ENCODE measurements around the gene ATG101. TPM values are rescaled to one million over a fixed set of nuclear protein-coding genes. Genes with fewer than 3 reads are reported as not detected.
A peak's percentile ranks its signal among the peaks of the same experiment; 100 is the strongest.

The ATG101 gene
- total RNA-seq, 1 donor from 2014 or later: 26.5 TPM

DNA sequence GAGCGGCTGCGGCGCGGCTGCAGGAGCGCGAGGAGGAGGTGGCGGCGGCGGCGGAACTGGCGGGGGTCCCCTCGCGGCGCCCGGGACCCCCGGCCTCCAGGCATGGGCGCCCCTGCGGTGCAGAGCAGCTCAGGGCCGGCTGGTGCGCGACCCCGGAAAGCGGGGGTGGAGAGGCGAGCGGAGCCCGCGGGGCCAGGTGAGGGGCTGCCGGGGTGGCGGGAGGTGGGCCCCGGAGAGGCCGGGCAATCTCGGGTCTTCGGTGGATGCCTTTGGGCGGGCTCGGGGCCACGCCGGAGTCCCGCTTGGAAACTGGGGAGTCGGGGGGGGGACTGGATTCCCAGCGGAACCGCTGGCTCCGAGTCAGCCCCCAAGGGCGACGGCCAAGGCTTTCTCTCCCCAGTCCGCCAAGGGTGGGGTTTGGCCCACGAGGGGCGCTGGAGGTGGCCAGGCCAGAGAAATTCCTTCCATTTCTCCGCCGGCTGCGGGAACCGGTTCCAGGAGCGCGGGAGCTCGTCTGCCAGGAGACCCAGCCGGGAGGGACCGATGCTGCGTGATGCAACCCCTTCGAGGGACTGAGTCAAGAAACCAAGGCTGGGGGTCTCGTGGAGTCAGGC is 32.4 kb upstream of the ATG101 start:
- intact Hi-C loops (cut with micrococcal nuclease): no loop called here
- DNase-seq (peak; percentile 77), ATAC-seq (no peak)

DNA sequence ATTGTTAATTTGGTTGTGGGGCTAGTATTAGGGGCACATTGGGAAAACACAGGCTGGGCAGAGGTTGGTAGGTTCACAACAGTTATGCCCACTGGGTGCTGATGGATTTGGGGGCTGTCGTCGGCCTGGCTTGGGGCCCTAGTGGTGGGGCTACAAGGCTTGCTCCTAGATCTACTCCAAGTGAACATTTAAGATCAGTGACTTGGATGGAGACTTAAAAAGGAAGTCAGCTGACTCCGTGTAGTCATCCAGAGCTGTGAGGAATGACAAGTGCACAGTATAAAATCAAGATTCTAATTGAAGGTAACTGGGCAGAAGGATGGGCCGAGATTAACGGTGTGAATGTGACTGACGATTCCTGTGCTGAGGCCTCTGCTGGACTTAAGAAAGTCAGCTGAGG is 31.3 kb upstream of the ATG101 start:
- no peak for ATAC-seq
- intact Hi-C loops (cut with micrococcal nuclease): no loop called here
- DNase-seq: no peak

DNA sequence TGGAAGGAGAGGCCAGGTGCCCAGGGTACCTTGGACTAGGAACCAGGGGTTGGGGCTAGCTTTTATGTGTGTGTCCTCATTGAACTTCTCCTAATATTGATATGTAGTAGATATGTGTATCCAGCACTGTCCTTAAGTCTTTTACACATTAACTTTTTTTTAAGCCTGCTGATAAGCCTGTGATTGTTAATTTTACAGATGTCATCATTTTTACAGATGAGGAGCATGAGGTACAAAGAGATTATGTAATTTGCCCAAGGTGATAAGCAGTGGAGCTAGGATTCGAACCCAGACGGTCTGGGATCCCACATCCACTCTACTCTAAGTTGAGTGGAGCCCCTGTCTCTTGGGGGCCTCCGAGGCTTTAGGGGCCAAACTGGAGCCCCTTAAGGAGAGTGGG is 28.7 kb upstream of the ATG101 start:
- DNase-seq: no peak
- no peak for ATAC-seq
- intact Hi-C loops (cut with micrococcal nuclease): no loop called here

DNA sequence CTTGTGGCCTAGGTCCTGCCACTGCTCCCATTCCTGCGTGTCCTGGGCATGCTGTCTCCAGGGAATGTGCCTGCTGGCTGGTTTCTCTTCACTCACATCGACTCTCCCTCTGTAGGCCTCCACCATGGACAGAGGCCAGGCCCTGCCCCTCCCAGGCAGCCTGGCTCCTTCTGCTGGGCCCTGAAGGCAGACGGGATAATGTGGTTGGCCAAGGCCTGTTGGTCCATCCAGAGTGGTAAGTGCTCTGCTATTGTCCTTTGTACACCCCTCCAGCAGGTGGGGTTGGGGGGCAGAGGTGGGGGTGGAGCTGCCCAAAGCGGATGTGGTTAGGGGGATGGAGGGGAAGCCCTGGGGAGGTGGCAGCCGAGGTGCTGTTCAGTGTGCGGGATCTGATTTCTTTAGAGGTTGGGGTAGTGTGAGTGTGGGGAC is 28.1 kb upstream of the ATG101 start:
- intact Hi-C loops (cut with micrococcal nuclease): no loop called here
- ATAC-seq: peak; percentile 30
- DNase-seq: peak; percentile 83

DNA sequence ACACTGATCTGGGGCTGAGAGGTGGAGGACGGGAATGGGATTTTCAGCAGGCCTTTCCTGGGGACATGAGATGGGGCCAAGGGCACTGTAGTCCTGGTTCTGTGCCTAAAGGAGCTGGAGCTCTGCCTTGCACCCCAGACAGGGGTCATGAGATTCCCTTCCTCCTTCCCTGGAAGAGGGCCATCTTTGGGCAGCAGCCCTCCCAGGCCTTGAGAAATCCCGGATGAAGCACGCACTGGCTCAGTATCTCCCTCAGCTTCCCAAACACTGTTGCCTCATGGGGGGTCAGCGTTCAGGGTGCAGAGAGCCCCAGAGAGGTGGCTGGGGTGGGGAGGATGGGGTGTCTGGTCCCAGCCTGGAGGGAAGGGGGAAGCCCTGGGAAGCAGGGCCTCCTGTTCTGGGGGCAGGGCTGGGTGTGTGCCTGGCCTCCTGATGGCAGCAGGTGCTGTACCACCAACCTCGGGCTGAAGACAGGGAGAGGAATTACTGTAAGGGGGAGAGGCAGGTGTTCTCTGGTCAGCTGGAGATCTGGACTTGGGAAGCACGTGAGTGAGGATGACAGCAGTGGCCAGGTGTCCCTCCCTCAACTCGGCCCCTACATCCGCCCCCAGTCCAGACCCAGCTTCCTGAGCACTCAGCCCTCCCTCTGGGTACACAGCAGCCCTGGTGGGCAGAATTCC is 26.9 kb upstream of the ATG101 start:
- intact Hi-C loops (cut with micrococcal nuclease): no loop called here
- ATAC-seq: no peak
- no peak for DNase-seq

DNA sequence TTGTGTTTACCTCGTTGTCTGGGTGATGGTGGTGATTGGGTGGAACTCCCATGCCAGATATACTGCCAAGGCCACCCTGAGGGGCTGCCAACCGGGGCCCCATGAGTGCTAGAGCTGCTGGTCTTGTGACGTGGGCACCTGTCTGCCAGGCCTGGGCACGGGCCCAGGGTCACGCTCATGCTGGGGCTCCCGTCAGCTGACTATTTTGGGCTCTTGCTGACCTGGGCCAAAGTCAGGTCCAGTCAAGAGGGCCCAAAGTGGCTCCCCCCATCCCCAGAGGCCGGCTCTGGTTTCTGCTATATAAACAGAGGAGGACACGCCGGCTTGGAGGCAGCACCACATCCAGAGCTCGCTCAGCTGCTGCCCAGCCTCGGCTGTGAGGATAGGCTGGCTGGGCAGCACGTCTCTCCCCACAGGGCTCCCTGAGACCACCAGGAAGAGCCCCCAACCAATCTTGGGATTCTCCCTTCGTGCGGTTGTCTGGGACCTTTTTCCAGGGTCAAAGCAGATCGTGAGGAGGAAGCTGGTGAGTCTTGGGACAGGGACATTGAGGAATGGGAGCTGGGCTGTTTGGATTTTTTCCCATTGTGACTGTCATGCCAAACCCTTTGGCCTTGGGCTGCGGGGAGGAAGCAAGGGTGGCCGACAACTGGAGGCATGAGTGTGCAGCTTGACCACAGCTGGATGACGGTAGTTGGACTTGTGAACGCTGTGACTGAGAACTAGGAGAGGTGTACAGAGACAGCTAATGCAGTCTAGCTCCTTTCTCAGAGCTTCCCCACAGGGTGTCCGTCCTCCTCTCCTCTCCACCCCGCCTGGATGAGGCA is 26.2 kb upstream of the ATG101 start:
- ATAC-seq: peak; percentile 77
- intact Hi-C loops (cut with micrococcal nuclease): no loop called here
- peak; percentile 92 for DNase-seq

DNA sequence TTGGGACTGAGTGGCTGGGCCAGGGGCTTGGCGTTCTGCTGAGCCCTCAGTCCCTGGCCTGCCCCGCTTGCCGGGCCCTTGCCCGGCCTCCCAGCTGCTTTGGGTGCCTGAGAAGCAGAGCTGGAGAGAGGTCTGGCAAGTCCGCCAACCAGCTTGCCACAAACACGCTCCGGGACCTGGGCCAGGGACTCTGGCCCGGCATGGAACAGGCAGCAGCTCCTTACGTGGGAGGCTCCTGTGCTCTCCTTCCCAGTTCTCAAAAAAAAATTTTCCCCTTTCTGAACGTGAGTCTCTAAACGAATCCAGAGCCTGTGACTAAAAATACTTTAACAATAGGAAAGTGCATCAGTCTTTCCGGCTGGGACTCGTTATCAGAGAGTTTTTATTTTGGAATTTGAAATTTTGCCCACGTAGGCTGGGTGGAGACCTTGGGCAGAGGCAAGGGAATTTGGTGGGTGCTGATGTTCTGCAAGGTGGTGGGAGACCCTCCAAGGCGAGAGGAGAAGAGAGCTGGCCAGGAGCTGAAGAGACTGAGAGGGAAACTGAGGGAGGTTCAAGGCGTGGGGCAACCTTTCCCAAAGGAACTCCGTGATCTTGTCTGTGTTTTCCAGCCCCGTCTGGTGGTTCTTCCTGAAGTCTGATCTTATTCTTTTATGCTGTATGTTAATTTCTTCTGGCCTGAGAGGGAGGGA is 25.3 kb upstream of the ATG101 start:
- ATAC-seq (peak; percentile 78), DNase-seq (peak; percentile 93)
- intact Hi-C loops (cut with micrococcal nuclease): no loop called here

DNA sequence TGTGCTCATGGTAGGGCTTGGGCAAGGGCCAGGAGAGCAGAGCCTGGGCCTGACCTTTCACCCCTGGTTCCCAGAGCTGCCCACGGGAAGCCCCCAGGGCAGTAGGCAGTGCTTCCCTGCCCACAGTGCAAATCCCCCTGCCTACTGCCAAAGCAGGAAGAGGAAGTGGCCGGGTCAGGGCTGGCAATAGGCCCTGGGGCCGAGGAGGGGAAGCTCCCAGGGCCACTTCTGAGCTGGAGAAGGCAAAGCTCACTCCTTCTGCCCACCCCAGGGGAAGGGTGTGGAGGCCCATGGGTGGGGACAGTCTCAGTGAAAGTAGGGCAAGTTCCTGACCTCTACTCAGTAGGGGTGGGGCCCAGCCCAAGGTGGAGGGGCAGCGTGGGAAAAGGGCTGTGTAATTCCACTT is 24.0 kb upstream of the ATG101 start:
- DNase-seq: peak; percentile 68
- no peak for ATAC-seq
- intact Hi-C loops (cut with micrococcal nuclease): no loop called here

DNA sequence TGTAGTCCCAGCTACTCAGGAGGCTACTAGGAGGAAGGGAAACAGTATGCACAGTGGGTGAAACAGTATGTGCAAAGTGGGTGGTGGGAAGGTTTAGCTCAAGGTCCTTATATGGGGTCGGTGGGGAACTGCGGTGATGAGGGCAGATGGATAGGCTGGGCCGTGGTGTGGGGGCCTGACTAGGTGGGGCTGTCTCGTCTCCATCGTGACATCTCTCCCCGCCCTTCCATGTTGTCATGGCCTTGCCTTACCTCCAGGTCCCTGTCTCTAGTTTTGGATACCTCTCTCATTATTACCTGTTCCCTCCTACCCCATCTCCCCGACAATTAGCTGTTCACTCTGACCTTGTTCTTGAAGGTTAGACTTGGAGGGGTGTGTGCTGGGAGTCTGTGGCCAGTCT is 22.9 kb upstream of the ATG101 start:
- no peak for ATAC-seq
- intact Hi-C loops (cut with micrococcal nuclease): no loop called here

DNA sequence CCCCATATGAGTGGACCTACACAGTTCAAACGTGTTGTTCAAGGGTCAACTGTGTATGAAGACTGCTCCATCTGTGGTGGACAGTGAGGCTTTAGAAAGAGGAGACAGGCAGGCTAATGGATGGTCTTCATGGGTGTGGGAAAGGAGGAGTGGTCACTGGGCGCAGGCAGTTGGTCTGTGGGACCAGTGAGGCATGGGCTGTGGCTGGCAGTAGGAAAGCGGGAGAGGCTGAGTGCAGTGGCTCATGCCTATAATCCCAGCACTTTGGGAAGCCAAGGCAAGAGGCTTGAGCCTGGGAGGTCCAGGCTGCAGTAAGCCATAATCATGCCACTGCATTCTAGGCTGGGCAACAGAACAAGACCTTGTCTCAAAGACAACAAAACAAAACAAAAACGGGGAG is 20.5 kb upstream of the ATG101 start:
- intact Hi-C loops (cut with micrococcal nuclease): no loop called here
- DNase-seq (no peak), ATAC-seq (no peak)

More for the DNA sequence above, 22.9 kb upstream of the ATG101 start:
- DNase-seq: no peak

DNA sequence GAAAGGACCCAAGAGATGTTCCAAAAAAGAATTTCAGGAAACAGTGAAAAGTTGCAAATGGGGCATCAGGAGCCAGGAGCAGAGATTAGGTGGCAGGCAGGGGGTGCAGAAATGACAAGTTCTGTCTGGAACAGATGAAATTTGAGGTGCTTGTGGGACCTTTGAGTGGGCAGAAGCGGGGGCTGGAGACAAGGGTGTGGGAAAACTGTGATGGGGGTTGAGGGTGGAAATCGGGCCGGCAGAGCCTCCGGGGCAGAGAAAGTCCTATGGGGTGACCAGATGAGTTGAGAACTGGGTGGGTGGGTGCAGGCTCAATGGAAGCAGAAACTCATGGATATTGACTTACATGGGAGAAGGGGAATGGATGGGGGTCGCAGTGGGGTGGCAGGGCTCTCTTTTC is 20.1 kb upstream of the ATG101 start:
- ATAC-seq: no peak
- intact Hi-C loops (cut with micrococcal nuclease): no loop called here
- no peak for DNase-seq

DNA sequence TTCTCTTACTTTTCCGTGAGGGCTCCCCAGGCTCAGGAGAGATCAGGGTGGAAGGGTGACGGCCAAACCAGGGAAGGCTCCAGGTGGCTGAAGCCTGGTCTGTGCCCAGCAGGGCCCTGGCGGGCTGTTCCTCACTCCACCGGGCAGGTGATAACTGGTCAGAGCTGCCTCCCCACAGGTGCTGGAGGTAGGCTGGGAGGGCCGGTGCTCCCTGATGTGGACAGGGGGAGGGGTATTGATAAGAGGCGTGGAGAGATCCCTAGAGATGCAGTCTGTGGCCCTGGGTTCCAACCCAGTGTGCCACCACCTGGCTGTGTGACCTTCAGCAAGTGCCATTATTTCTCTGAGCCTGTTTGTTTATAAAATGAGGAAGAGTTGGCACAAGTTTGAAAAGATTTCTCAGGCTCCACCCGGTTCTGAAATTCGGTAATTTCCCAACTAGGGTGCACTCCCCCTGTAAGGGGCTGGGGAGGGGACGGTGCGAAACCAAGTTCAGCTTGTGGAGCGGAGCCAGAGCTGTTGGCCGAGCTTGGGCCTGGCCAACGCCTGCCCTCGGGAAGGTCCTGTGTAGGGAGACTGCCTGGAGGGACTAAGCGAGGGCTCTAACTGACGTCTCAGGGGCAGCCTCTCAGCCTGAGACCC is 19.5 kb upstream of the ATG101 start:
- ATAC-seq: no peak
- intact Hi-C loops (cut with micrococcal nuclease): no loop called here
- no peak for DNase-seq

DNA sequence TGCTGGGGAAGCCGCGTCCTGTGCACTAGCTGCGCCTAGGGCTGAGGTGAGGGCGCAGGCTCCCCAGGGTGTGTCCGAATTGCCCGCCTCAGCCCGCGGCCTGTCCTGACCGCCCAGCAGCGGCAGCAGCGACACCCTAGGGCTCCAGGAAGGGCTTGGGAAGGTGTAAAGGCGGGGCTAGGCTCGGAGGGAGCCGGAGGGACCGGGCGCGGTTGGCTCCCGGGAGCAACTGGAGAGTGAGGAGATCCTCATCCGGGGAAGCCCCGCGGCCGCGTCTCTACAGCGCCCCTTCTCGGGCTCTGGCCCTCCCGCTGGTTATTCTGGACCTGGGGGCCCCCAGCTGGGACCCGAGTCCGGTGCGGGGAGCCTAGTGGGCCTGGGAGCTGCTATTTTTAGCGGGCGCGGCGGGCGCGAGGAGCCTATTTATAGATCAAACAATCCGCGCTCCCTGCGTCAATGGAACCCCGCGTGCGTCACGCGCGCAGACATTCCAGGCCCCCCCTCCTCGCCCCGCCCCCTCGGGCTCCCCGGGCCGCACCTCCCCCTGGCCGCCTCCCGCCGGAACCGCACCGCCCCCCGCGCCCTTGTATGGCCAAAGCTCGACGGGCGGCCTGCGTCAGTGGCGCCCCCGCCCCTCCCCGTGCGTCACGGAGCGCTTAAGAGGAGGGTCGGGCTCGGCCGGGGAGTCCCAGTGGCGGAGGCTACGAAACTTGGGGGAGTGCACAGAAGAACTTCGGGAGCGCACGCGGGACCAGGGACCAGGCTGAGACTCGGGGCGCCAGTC is 18.8 kb upstream of the ATG101 start, which contains the start of gene NR4A1:
TSS of gene NR4A1 (plus strand) at position 685 of the 784 bp plus-strand sequence. CDS start 2,887 bp downstream, outside the sequence.
- ATAC-seq (peak; percentile 89), DNase-seq (peak; percentile 100)
- intact Hi-C loops (cut with micrococcal nuclease): no loop called here

DNA sequence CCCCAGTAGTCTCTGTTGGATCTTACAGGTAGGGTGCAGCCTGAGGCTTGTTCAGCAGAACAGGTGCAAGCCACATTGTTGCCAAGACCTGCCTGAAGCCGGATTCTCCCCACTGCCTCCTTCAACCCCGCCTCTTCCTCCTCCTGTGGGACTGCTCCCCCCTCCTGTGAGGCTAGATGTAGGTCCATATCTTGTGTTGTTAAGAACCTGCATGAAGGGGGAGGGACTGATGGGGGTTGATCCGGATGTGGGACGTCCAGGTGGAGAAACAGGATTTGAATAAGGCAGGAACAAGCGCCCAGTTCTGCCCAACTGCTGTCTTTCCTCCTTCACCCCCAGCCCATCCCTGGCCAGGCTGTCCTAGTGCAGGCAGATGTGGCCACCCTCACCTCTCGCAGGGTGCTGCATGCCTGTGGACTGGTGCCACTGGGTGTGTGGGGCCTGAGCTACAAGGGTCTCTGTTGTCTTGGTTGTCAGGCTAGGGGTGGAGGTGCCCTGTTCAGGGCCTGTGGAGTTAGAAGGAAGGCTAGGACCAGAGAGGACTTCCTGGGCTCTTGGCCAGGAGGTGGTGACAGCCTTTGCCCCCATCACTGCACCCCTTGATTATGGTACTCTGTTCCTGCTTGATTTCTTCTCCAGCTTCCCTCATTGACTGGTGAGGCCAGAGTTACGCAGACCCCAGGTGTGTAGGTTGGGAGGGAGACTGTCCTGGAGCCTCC is 17.2 kb upstream of the ATG101 start:
- DNase-seq (no peak), ATAC-seq (no peak)
- intact Hi-C loops (cut with micrococcal nuclease): no loop called here

DNA sequence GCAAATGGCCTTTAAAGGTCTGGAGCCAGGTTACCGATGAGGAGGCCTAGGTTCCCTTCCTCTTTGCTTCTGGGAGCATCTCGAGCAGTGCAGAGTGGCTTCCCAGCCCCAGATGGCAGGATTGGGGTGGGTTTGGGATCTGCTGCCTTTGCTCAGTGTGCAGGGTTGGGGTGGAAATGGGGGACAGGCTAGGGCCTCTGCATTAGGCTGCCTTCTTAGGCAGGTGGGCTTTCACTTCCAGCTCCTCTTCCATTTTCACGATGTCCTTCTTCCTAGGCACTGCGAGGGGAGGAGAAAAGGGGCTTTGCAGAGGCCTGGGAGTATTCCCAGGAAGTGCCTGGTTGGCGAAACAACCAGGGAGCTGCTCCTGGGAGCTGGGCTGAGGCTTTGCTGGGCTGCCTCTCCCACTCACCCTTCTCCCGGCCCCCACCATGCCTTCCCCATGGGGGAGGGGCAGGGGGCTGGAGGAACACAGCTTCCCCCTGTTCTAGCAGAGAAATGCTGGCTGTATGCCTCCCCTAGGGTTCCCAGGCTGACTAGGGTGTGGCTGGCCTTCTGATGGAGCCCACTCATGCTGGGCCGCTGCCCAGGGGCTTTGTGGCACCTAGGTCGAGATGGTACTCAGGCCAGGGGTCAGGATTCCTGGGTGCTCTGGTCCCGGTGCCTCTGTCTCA is 16.1 kb upstream of the ATG101 start:
- ATAC-seq (no peak), DNase-seq (no peak)
- intact Hi-C loops (cut with micrococcal nuclease): no loop called here

DNA sequence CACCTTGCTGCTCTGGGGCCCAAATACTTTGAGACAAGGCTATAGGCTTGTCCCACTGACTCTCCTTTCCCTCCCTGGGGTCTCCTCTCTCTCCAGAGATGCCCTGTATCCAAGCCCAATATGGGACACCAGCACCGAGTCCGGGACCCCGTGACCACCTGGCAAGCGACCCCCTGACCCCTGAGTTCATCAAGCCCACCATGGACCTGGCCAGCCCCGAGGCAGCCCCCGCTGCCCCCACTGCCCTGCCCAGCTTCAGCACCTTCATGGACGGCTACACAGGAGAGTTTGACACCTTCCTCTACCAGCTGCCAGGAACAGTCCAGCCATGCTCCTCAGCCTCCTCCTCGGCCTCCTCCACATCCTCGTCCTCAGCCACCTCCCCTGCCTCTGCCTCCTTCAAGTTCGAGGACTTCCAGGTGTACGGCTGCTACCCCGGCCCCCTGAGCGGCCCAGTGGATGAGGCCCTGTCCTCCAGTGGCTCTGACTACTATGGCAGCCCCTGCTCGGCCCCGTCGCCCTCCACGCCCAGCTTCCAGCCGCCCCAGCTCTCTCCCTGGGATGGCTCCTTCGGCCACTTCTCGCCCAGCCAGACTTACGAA is 15.4 kb upstream of the ATG101 start:
- DNase-seq (no peak), ATAC-seq (no peak)
- intact Hi-C loops (cut with micrococcal nuclease): no loop called here

Data from left ventricle myocardium superior (tissue), 1 donor.